H9 (cell line): Measurements from ENCODE around the gene CALHM4. TPM values are rescaled to one million over a fixed set of nuclear protein-coding genes. Genes with fewer than 3 reads are reported as not detected.

Source experiments
- DNase-seq: peaks from one replicate; pipeline ENCODE4 v3.0.0-alpha.2; 2017
- H2AFZ ChIP-seq: one replicate; pipeline ENCODE4 v1.6.1; 2013; ENCODE audit warnings: mild to moderate bottlenecking, low read length, control low read depth, moderate library complexity
- H2AK5ac ChIP-seq: 2 replicates; pipeline ENCODE4 v1.6.1; 2013; ENCODE audit warnings: low read length, control low read depth, mixed read lengths; ENCODE audit not compliant: insufficient read length
- H2BK120ac ChIP-seq: one replicate; pipeline ENCODE4 v1.6.1; 2013; ENCODE audit warnings: low read depth, mild to moderate bottlenecking, low read length, control low read depth, inconsistent platforms; ENCODE audit not compliant: poor library complexity, severe bottlenecking
- H2BK12ac ChIP-seq: 2 replicates; pipeline ENCODE4 v1.6.1; 2013; ENCODE audit warnings: low read length, control low read depth, mixed read lengths, low read depth; ENCODE audit not compliant: insufficient read length
- H2BK15ac ChIP-seq: 2 replicates; pipeline ENCODE4 v1.6.1; 2013; ENCODE audit warnings: low read depth, low read length, control low read depth
- H2BK20ac ChIP-seq: one replicate; pipeline ENCODE4 v1.6.1; 2013; ENCODE audit warnings: low read depth, mild to moderate bottlenecking, low read length, control low read depth, inconsistent platforms; ENCODE audit not compliant: poor library complexity, severe bottlenecking
- H2BK5ac ChIP-seq: 2 replicates; pipeline ENCODE4 v1.6.1; 2013; ENCODE audit warnings: low read length, control low read depth, mixed read lengths; ENCODE audit not compliant: insufficient read length
- H3K14ac ChIP-seq: 2 replicates; pipeline ENCODE4 v1.6.1; 2013; ENCODE audit warnings: low read length, control low read depth; ENCODE audit not compliant: insufficient read depth
- H3K18ac ChIP-seq: 2 replicates; pipeline ENCODE4 v1.6.1; 2013; ENCODE audit warnings: low read depth, mild to moderate bottlenecking, mixed read lengths, low read length, control low read depth; ENCODE audit not compliant: insufficient read length
- H3K23ac ChIP-seq: 2 replicates; pipeline ENCODE4 v1.6.1; 2013; ENCODE audit warnings: low read length, control low read depth, mixed read lengths, low read depth; ENCODE audit not compliant: insufficient read length
- H3K23me2 ChIP-seq: 2 replicates; pipeline ENCODE4 v1.6.1; 2013; ENCODE audit warnings: low read depth, mild to moderate bottlenecking, mixed read lengths, low read length, control low read depth; ENCODE audit not compliant: insufficient read length, poor library complexity, severe bottlenecking
- H3K27ac ChIP-seq: 2 replicates; pipeline ENCODE4 v1.5.1; 2013; ENCODE audit warnings: low read length, control low read depth, mixed read lengths, low read depth; ENCODE audit not compliant: insufficient read length
- H3K27me3 ChIP-seq: 2 replicates; pipeline ENCODE4 v1.6.1; 2013; ENCODE audit warnings: low read length, control low read depth, inconsistent platforms; ENCODE audit not compliant: insufficient read depth
- H3K4ac ChIP-seq: 2 replicates; pipeline ENCODE4 v1.6.1; 2013; ENCODE audit warnings: low read depth, mild to moderate bottlenecking, control low read depth, inconsistent platforms, low read length, moderate library complexity
- H3K4me1 ChIP-seq: 2 replicates; pipeline ENCODE4 v1.6.1; 2013; ENCODE audit warnings: low read length, control low read depth, inconsistent platforms; ENCODE audit not compliant: insufficient read depth
- H3K4me2 ChIP-seq: 2 replicates; pipeline ENCODE4 v1.6.1; 2013; ENCODE audit warnings: low read length, control low read depth, mixed read lengths; ENCODE audit not compliant: insufficient read length, insufficient read depth
- H3K56ac ChIP-seq: 2 replicates; pipeline ENCODE4 v1.6.1; 2013; ENCODE audit warnings: low read depth, mild to moderate bottlenecking, mixed read lengths, low read length, control low read depth; ENCODE audit not compliant: insufficient read length
- H3K79me1 ChIP-seq: 2 replicates; pipeline ENCODE4 v1.6.1; 2013; ENCODE audit warnings: low read depth, mild to moderate bottlenecking, moderate library complexity, low read length, control low read depth, inconsistent platforms; ENCODE audit not compliant: insufficient read depth, poor library complexity, severe bottlenecking
- H3K79me2 ChIP-seq: 2 replicates; pipeline ENCODE4 v1.6.1; 2013; ENCODE audit warnings: low read length, control low read depth, inconsistent platforms; ENCODE audit not compliant: insufficient read depth
- H3K9ac ChIP-seq: 2 replicates; pipeline ENCODE4 v1.6.1; 2013; ENCODE audit warnings: low read length, control low read depth, mixed read lengths; ENCODE audit not compliant: insufficient read length; ENCODE audit errors: extremely low read depth
- H3K9me3 ChIP-seq: one replicate; pipeline ENCODE4 v1.6.1; 2013; ENCODE audit warnings: low read depth, low read length, inconsistent platforms; ENCODE audit not compliant: control insufficient read depth
- H3T11ph ChIP-seq: one replicate; pipeline ENCODE4 v1.6.1; 2013; ENCODE audit warnings: mild to moderate bottlenecking, low read length, control low read depth, inconsistent platforms
- H4K20me1 ChIP-seq: one replicate; pipeline ENCODE4 v1.6.1; 2013; ENCODE audit not compliant: control insufficient read depth, insufficient read length, insufficient read depth
- H4K5ac ChIP-seq: 2 replicates; pipeline ENCODE4 v1.6.1; 2013; ENCODE audit warnings: low read depth, mild to moderate bottlenecking, mixed read lengths, low read length, control low read depth; ENCODE audit not compliant: insufficient read length
- H4K8ac ChIP-seq: replicated peaks from 2 replicates; pipeline ENCODE4 v1.6.1; 2013; ENCODE audit warnings: low read length, control low read depth, mixed read lengths, low read depth; ENCODE audit not compliant: insufficient read length
- H4K91ac ChIP-seq: 2 replicates; pipeline ENCODE4 v1.6.1; 2013; ENCODE audit warnings: low read depth, mild to moderate bottlenecking, moderate library complexity, mixed read lengths, low read length, control low read depth; ENCODE audit not compliant: insufficient read length
- H3K27ac Mint-ChIP-seq, 3 experiments: 2 replicates in 2 of 3; 3 replicates in 1 of 3; pipeline ENCODE4 v1.8.0; 2020 to 2021; ENCODE audit warnings: mixed read lengths in 3 of 3, mild to moderate bottlenecking in 1 of 3, moderate library complexity in 1 of 3
- H3K27me3 Mint-ChIP-seq: 2 replicates; pipeline ENCODE4 v1.8.0; 2021; ENCODE audit warnings: low read depth, mild to moderate bottlenecking, moderate library complexity, mixed read lengths
- H3K36me3 Mint-ChIP-seq, 3 experiments: 2 replicates in 2 of 3; 3 replicates in 1 of 3; pipeline ENCODE4 v1.8.0; 2020 to 2021; ENCODE audit warnings: low read depth in 3 of 3, mixed read lengths in 3 of 3; ENCODE audit not compliant: insufficient read depth in 1 of 3
- H3K4me1 Mint-ChIP-seq, 2 experiments: 2 replicates each; pipeline ENCODE4 v1.8.0; 2020; ENCODE audit warnings: mixed read lengths in 2 of 2
- H3K4me3 Mint-ChIP-seq, 2 experiments: 2 replicates in 1 of 2; 3 replicates in 1 of 2; pipeline ENCODE4 v1.8.0; 2020 to 2021; ENCODE audit warnings: mild to moderate bottlenecking in 2 of 2, mixed read lengths in 2 of 2, moderate library complexity in 1 of 2
- H3K9me3 Mint-ChIP-seq, 2 experiments: 2 replicates in 1 of 2; 3 replicates in 1 of 2; pipeline ENCODE4 v1.8.0; 2020; ENCODE audit warnings: mild to moderate bottlenecking in 2 of 2, mixed read lengths in 2 of 2, moderate library complexity in 1 of 2
- CTCF ChIP-seq: fragments of 200-600 bp; sonication (generic); conservative IDR thresholded peaks from 3 replicates; pipeline ENCODE4 v1.8.0; 2021; ENCODE audit warnings: antibody characterized with exemption, mild to moderate bottlenecking
- total RNA-seq: library from RNA; stranded (reverse); gene quantifications from 2 replicates; pipeline ENCODE4 v1.2.1, GENCODE V29; 2021

Gene CALHM4
- total RNA-seq, 1 experiment from 2014 or later, result not detected

GRCh38 chr6:116542426-116542825, 11.1 kb upstream of the CALHM4 start:
- Histone ChIP-seq H4K5ac (no peak overlapping the region), H3K56ac (no peak overlapping the region), H2BK15ac (no peak overlapping the region), H3K79me1 (no peaks in the 10 kb centered on the region), H4K91ac (no peak overlapping the region), H3K4me1 (no peaks in the 10 kb centered on the region), H4K8ac (no peak overlapping the region), H3K14ac (no peak overlapping the region), H2BK20ac (no peak overlapping the region), H2BK120ac (no peak overlapping the region), H3K23ac (no peak overlapping the region), H3K4ac (no peak overlapping the region), H3K27ac (no peak overlapping the region), H2BK12ac (no peak overlapping the region), H2AK5ac (no peak overlapping the region), H3T11ph (no peak overlapping the region), H3K79me2 (no peaks in the 10 kb centered on the region), H2BK5ac (no peak overlapping the region), H3K4me2 (no peak overlapping the region), H2AFZ (no peak overlapping the region), H4K20me1 (no peaks in the 10 kb centered on the region), H3K23me2 (no peaks in the 10 kb centered on the region), H3K9ac (no peak overlapping the region), H3K27me3 (no peaks in the 10 kb centered on the region), H3K18ac (no peak overlapping the region), H3K9me3 (no peaks in the 10 kb centered on the region)
- Mint-ChIP-seq H3K27ac (no peak overlapping the region), H3K4me1 (peaks cover 4 to 6% of the 10 kb centered on the region in 2 experiments; a peak in 3 of 4 replicates), H3K27me3 (no peaks in the 10 kb centered on the region), H3K4me3 (no peak overlapping the region), H3K9me3 (no peaks in the 10 kb centered on the region), H3K36me3 (no peaks in the 10 kb centered on the region)
- no peak for DNase-seq
- no peak for TF ChIP-seq CTCF
